GM12892 (cell line): ENCODE measurements around the gene TAF6.

Experiments used
- POLR2A ChIP-seq: IDR thresholded peaks from 2 replicates; pipeline ENCODE4 v1.6.1; 2011; ENCODE audit warnings: low read depth, low read length, control low read depth
- POLR2AphosphoS5 ChIP-seq: IDR thresholded peaks from 2 replicates; pipeline ENCODE4 v1.6.1; 2011; ENCODE audit warnings: low read depth, low read length, control low read depth
- TAF1 ChIP-seq: IDR thresholded peaks from 2 replicates; pipeline ENCODE4 v1.6.1; 2011; ENCODE audit warnings: low read depth, mild to moderate bottlenecking, control low read depth, low read length, borderline replicate concordance

GRCh38 chr7:100163871-100164270, 44.7 kb upstream of the TAF6 start:
- TF ChIP-seq POLR2A (no peak), POLR2AphosphoS5 (no peak), TAF1 (no peak)
